Activated CD4-positive, alpha-beta T cell treated with anti-CD3 and anti-CD28 coated beads for 24 hours (primary cell): ENCODE data around the gene DCTD.

Experiments
- DNase-seq, 2 donors: peaks; one replicate each; pipeline ENCODE4 v3.0.0-alpha.2; 2020; ENCODE audit warnings: low read depth in 2 of 2

DCTD gene

GRCh38 chr4:182840108-182840507 lies 77.1 kb downstream of the DCTD start:
- DNase-seq, result no peak
